Activated CD8-positive, alpha-beta memory T cell treated with anti-CD3 and anti-CD28 coated beads, Interleukin-2, amount 50 U/mL, for 1 hour (primary cell): Measurements from ENCODE around the gene RNU11.
"Not testable (repeated sequence)": the region's sequence is repeated elsewhere in the genome, so short reads cannot be mapped to it uniquely, and the experiment has no call there.

Experiments
- DNase-seq: peaks from one replicate; pipeline ENCODE4 v3.0.0-alpha.2; 2020; ENCODE audit errors: extremely low read depth

The RNU11 gene

GRCh38 chr1:28663871-28664470, 15.6 kb downstream of the RNU11 start:
- no peak for DNase-seq

GRCh38 chr1:28666806-28667205, 18.4 kb downstream of the RNU11 start:
- DNase-seq, result no peak

- DNase-seq, result peak; percentile 43
Measured at GRCh38 chr1:28668191-28668955, 20.0 kb downstream of the RNU11 start, which contains the start of gene GMEB1. Gene GMEB1, plus strand, starts transcription at chr1:28668784. Its CDS starts 14,829 bp downstream, at chr1:28683613.

GRCh38 chr1:28668956-28669723, 20.7 kb downstream of the RNU11 start:
- no peak for DNase-seq

- no peak for DNase-seq
Measured at GRCh38 chr1:28671254-28671780, 22.9 kb downstream of the RNU11 start.

GRCh38 chr1:28672971-28673370, 24.6 kb downstream of the RNU11 start:
- DNase-seq, result not testable (repeated sequence)

GRCh38 chr1:28675924-28676257, 27.5 kb downstream of the RNU11 start:
- no peak for DNase-seq

GRCh38 chr1:28680151-28680550, 31.8 kb downstream of the RNU11 start:
- DNase-seq, result no peak

GRCh38 chr1:28682840-28683239, 34.4 kb downstream of the RNU11 start:
- no peak for DNase-seq

GRCh38 chr1:28684937-28685336, 36.5 kb downstream of the RNU11 start:
- DNase-seq, result no peak

GRCh38 chr1:28691627-28692026, 43.2 kb downstream of the RNU11 start:
- DNase-seq, result not testable (repeated sequence)
